Lower leg skin (tissue), 3 donors: Measurements from ENCODE around the gene TCF15.

ENCODE experiments used
- CTCF ChIP-seq, 3 donors: fragments of 450-650 bp; IDR thresholded peaks; one replicate each; pipeline ENCODE4 v1.5.1; 2016; ENCODE audit warnings: antibody characterized with exemption in 3 of 3, mild to moderate bottlenecking in 3 of 3, moderate library complexity in 2 of 3
- POLR2A ChIP-seq, 2 donors: fragments of 450-650 bp; IDR thresholded peaks; one replicate each; pipeline ENCODE4 v1.6.1; 2016 to 2017; ENCODE audit warnings: antibody characterized with exemption in 2 of 2, mild to moderate bottlenecking in 1 of 2, moderate library complexity in 1 of 2

GRCh38 chr20:610130-611046 lies at the start of gene TCF15:
- TF ChIP-seq CTCF (IDR thresholded peaks at IDR 0.05) (no peak), POLR2A (IDR thresholded peaks at IDR 0.05) (no peak)
